HG03571 (cell line): ENCODE results near the gene KREMEN1.

ENCODE experiments used
- ATAC-seq: cut with Tn5 transposase; IDR thresholded peaks from one replicate; pipeline ENCODE4 v1.9.1; 2021; ENCODE audit not compliant: unreplicated experiment

The KREMEN1 gene

DNA sequence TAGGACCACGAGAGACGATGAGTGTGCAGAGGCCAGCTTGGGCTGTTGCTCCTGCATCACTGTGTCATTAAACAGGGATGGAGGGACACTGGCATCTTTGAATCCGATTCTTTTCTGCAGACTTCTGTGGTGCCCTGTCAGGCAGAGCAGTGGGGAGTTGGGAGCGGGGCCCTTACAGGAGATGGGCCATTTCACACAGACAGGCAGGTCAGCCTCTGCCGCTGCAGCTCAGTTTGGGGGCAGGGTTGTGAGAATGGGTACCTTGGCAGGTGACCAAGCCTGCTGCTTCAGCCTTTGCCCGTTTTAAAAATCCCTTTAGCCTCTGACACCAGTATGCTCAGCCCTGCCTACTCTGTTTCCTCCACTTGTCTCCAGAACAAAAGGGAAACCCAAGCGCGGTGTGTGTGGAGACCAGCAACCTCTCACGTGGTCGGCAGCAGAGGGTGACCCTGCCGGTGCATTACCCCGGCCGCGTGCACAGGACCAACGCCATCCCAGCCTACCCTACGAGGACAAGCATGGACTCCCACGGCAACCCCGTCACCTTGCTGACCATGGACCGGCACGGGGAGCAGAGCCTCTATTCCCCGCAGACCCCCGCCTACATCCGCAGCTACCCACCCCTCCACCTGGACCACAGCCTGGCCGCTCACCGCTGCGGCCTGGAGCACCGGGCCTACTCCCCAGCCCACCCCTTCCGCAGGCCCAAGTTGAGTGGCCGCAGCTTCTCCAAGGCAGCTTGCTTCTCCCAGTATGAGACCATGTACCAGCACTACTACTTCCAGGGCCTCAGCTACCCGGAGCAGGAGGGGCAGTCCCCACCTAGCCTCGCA is 23.8 kb upstream of the KREMEN1 start:
- no peak for ATAC-seq

- no peak for ATAC-seq
Measured at GRCh38 chr22:29049655-29050263, 23.1 kb upstream of the KREMEN1 start.

DNA sequence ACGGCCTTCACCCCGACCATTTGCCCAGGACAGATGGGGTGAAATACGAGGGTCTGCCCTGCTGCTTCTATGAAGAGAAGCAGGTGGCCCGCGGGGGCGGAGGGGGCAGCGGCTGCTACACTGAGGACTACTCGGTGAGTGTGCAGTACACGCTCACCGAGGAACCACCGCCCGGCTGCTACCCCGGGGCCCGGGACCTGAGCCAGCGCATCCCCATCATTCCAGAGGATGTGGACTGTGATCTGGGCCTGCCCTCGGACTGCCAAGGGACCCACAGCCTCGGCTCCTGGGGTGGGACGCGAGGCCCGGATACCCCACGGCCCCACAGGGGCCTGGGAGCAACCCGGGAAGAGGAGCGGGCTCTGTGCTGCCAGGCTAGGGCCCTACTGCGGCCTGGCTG is 22.4 kb upstream of the KREMEN1 start:
- ATAC-seq: no peak

DNA sequence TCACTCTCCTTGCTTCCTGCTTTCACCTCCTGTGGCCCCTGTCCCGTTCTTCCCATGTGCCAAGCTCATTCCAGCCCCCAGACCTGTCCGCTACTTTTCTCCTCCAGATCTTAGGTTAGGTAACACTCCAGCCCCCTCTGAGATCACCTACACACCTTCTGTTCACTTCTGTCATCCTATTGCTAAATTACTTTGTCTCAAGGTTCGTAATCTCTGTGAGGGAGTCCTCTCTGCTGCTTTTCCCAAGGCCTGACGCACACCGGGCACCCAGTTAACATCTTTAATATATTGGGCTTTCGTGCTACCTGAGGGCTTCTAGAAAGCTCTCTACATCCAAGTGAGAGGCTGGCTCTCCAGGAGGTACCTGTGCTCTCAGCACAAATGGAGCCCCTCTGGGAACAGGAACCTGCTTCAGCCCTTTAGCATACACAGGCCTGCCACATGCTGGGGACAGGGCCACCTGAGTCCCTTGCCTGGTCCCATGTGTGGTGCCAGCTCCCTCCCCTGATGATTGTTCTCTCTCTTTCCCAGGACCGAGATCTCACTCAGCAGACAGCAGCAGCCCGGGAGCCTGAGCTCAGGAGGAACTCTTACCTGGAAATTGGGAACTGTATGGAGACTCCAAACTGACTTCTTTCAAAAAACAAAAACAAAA is 19.7 kb upstream of the KREMEN1 start:
- ATAC-seq: no peak

DNA sequence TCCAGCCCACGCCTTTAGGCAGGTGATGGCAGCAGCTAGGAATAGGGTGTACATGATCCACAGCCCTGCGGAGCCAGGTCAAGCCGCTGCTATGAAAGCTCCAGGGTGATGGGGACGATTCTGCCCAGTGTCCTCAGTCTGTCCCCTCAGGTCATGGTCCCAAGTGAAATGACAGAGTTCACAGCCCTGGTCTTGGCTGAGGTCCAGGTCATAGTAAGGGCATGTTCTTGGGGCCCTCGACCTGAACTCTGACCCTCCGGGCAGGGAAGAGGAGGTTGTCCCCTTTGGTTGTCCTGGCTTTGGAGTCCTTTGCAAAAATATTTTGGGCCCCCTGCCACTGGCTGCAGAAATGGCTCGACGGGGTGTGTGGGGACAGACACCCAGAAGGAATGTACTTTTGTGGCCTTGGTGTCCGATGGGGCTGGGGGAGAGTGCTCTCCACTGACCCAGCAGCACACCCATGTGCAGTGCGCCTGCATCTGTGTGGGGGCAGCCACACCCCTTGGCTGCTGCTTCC is 18.5 kb upstream of the KREMEN1 start:
- ATAC-seq: no peak

GRCh38 chr22:29055192-29055830 is 17.5 kb upstream of the KREMEN1 start:
- no peak for ATAC-seq

- ATAC-seq: no peak
Measured at GRCh38 chr22:29056472-29056871, 16.4 kb upstream of the KREMEN1 start.

DNA sequence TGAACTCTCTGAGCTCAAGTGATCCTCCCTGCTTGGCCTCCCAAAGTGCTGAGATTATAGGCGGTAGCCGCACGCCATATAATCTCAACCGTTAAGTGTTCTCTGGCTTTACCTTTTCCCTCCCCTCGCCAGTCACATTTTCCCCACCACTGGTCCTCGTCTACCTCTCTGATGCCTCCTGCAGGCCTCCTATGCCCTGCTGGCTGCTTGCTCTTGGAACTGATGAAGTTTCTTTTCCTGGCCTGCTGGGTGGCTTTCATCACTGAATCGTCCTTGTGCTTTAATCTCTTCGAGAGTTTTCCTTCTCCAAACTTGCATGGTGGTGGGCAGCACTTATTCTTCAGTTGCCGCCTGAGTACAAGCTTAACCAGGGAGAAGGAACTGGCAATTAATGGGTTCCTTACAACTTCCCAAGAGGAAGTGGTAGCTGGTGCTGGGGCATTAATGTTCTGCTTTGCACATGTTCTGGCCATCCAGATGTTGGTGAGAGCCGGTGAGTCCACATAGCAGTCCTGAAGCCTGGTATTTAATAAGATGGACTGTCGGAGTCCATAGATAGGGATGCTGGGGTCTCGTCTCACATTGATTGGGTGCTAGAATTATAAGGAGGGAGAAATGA is 12.5 kb upstream of the KREMEN1 start:
- ATAC-seq: no peak

- ATAC-seq: no peak
Measured at GRCh38 chr22:29060931-29061330, 11.9 kb upstream of the KREMEN1 start.

DNA sequence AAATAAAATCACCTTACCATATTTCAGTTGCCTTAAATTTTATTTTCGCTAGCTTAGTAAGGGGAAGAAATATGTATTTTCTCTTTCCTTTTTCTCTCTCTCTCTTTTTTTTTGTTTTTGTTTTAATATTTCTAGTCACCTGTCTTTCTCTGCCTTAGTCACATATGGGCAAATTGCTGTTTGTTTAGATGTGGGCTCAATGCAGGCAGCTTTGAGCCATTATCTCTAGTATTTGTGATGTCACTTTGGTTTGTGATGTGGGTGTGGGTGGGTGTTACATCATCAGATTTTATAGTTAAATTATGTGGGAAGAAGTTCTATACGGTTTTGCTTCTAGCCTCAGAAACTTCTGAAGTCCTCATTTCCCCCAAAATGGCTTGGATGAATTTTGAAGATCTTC is 11.1 kb upstream of the KREMEN1 start, which contains the start of gene C22orf31:
C22orf31 (minus strand) TSS at position 59 of the 400 bp plus-strand sequence; CDS start at position 20, 39 bp downstream.
- no peak for ATAC-seq

- no peak for ATAC-seq
Measured at GRCh38 chr22:29062286-29062821, 10.5 kb upstream of the KREMEN1 start.

GRCh38 chr22:29065468-29066190 is 7.2 kb upstream of the KREMEN1 start:
- ATAC-seq: no peak

- no peak for ATAC-seq
Measured at GRCh38 chr22:29069463-29069862, 3.4 kb upstream of the KREMEN1 start.

- no peak for ATAC-seq
Measured at GRCh38 chr22:29070490-29070889, 2.3 kb upstream of the KREMEN1 start.

GRCh38 chr22:29071261-29072045 is 1.4 kb upstream of the KREMEN1 start:
- no peak for ATAC-seq

DNA sequence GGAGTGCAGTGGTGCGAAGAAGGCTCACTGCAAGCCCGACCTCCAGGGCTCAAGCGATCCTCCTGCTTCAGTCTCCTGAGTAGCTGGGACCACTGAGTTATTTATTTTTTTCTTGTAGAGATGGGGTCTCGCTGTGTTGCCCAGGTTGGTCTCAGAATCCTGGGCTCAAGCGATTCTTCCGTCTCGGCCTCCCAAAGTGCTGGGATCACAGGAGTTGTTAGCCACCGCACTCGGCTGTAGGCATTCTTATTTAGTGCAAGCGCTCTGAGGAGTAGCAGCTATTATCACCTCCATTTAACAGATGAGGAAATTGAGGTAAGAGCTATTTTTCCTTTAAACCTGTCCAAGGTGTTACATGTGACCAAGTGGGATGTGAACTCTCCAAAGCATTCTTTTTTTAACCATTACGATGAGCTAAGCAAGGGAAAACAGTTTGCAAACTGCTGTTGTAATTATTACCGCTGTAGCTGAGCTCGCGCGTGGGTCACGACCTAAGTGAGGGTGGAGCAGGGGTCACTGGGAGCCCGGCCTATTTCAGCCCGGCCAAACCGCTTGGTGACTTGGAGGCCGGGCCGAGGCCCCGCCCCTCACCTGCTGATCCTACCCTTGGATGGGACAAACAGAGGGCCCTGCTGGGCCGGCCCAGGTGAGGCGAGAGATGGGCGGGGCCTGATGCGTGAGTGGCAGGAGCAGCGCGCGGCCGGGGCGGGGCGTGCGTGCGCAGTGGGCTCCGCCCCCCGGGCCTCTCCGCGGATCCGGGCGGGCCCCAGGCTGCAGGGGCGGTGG is 449 bp upstream of the KREMEN1 start:
- peak; percentile 63 for ATAC-seq

DNA sequence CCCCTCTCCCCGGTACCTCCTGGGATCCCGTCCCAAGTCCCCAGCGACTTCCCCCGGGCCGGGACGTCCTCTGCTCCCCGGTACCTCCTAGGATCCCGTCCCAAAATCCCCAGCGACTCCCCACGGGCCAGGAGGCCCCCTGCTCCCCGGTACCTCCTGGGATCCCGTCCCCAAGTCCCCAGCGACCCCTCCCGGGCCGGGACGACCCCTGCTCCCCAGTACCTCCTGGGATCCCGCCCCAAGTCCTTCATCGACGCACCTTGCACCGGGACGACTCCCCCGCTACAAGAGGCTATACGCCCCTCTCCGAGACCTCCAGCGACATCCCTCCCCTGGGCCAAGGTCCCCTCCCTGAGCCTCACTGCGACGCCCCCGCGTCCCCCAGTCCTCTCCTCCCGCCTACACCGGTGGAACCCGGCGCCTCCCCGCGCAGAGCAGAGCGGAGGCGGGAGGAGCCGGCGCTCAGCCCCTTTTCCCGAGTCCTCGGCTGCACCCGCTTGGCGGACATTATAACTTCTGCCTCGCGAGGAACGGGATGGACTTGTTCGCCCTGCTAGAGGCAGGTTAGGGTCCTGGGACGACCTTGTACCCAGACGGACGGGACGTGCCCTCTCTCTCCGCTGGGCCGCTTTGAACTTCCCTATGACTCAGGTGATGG is 912 bp downstream of the KREMEN1 start:
- ATAC-seq: no peak

GRCh38 chr22:29074276-29074772 is 1.5 kb downstream of the KREMEN1 start:
- no peak for ATAC-seq
